Measurements from ENCODE around the gene STK26. TPM values are rescaled to one million over a fixed set of nuclear protein-coding genes. Genes with fewer than 3 reads are reported as not detected.

STK26 gene
- total and polyA plus RNA-seq, 4 donors: 2.0 to 16.9 (median 3.4) TPM

DNA sequence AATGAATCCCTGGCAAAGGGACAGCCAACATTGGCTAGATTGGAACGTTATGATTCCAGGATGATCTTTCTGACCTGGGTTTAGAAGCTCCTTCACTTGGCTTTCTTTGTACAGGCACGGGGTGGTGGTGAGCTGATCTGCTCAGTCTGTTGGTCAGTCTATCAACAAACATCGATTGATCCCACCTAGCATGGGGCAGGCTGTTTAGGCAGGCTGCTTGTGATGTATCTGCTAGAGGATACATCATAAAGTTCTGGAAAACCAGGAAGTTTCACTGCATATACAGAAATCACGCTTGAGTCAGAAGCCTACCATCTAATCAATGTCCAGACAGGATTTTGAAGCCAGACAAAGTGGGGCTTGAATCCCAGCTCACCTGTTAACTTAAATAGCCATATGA lies 97.8 kb downstream of the STK26 start:
- 86% methylated on average over 4 of the region's 4 CpGs for WGBS
- Histone ChIP-seq H3K27ac (ENCODE audit: low read depth in 1 of 2, low read length in 2 of 2) (no peak overlapping the region), H3K4me1 (ENCODE audit: control insufficient read depth in 4 of 4, insufficient read depth in 4 of 4, low read length in 3 of 4) (no peaks in the 10 kb centered on the region), H3K27me3 (ENCODE audit: control insufficient read depth in 4 of 4, insufficient read depth in 4 of 4, low read length in 3 of 4) (peaks cover 0 to 3% (median 0%) of the 10 kb centered on the region in 4 donors), H3K36me3 (ENCODE audit: control insufficient read depth in 4 of 4, insufficient read depth in 3 of 4, low read depth in 1 of 4, low read length in 3 of 4) (no peaks in the 10 kb centered on the region), H3K4me3 (ENCODE audit: low read depth in 1 of 3, low read length in 3 of 3) (no peak overlapping the region), H3K9me3 (ENCODE audit: control insufficient read depth in 4 of 4, low read length in 3 of 4) (no peaks in the 10 kb centered on the region), H3K9ac (ENCODE audit: low read depth in 1 of 2, low read length in 2 of 2) (no peak overlapping the region)
- TF ChIP-seq, protein P1, sequence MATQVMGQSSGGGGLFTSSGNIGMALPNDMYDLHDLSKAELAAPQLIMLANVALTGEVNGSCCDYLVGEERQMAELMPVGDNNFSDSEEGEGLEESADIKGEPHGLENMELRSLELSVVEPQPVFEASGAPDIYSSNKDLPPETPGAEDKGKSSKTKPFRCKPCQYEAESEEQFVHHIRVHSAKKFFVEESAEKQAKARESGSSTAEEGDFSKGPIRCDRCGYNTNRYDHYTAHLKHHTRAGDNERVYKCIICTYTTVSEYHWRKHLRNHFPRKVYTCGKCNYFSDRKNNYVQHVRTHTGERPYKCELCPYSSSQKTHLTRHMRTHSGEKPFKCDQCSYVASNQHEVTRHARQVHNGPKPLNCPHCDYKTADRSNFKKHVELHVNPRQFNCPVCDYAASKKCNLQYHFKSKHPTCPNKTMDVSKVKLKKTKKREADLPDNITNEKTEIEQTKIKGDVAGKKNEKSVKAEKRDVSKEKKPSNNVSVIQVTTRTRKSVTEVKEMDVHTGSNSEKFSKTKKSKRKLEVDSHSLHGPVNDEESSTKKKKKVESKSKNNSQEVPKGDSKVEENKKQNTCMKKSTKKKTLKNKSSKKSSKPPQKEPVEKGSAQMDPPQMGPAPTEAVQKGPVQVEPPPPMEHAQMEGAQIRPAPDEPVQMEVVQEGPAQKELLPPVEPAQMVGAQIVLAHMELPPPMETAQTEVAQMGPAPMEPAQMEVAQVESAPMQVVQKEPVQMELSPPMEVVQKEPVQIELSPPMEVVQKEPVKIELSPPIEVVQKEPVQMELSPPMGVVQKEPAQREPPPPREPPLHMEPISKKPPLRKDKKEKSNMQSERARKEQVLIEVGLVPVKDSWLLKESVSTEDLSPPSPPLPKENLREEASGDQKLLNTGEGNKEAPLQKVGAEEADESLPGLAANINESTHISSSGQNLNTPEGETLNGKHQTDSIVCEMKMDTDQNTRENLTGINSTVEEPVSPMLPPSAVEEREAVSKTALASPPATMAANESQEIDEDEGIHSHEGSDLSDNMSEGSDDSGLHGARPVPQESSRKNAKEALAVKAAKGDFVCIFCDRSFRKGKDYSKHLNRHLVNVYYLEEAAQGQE (IDR thresholded peaks at IDR 0.05): no peak
- TF ChIP-seq EGR1 (IDR thresholded peaks at IDR 0.05; ENCODE audit: low read depth in 2 of 2) (no peak), GABPA (IDR thresholded peaks at IDR 0.05 in 1 of 2, conservative IDR thresholded peaks at IDR 0.05 in 1 of 2) (no peak), HNF4G (IDR thresholded peaks at IDR 0.05) (no peak), FOXA1 (IDR thresholded peaks at IDR 0.05) (no peak), YY1 (IDR thresholded peaks at IDR 0.05) (no peak), RAD21 (IDR thresholded peaks at IDR 0.05) (no peak), FOXA2 (IDR thresholded peaks at IDR 0.05) (no peak), SP1 (IDR thresholded peaks at IDR 0.05) (no peak), NR2F2 (IDR thresholded peaks at IDR 0.05) (no peak), TAF1 (conservative IDR thresholded peaks at IDR 0.05) (no peak), HNF4A (conservative IDR thresholded peaks at IDR 0.05) (no peak), JUND (IDR thresholded peaks at IDR 0.05) (no peak)
- TF ChIP-seq, protein P2, sequence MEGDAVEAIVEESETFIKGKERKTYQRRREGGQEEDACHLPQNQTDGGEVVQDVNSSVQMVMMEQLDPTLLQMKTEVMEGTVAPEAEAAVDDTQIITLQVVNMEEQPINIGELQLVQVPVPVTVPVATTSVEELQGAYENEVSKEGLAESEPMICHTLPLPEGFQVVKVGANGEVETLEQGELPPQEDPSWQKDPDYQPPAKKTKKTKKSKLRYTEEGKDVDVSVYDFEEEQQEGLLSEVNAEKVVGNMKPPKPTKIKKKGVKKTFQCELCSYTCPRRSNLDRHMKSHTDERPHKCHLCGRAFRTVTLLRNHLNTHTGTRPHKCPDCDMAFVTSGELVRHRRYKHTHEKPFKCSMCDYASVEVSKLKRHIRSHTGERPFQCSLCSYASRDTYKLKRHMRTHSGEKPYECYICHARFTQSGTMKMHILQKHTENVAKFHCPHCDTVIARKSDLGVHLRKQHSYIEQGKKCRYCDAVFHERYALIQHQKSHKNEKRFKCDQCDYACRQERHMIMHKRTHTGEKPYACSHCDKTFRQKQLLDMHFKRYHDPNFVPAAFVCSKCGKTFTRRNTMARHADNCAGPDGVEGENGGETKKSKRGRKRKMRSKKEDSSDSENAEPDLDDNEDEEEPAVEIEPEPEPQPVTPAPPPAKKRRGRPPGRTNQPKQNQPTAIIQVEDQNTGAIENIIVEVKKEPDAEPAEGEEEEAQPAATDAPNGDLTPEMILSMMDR (IDR thresholded peaks at IDR 0.05; ENCODE audit: low read depth, low read length, missing input control): no peak
- TF ChIP-seq, protein P3, sequence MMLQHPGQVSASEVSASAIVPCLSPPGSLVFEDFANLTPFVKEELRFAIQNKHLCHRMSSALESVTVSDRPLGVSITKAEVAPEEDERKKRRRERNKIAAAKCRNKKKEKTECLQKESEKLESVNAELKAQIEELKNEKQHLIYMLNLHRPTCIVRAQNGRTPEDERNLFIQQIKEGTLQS (IDR thresholded peaks at IDR 0.05): no peak
- TF ChIP-seq, protein P4, sequence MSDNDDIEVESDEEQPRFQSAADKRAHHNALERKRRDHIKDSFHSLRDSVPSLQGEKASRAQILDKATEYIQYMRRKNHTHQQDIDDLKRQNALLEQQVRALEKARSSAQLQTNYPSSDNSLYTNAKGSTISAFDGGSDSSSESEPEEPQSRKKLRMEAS (IDR thresholded peaks at IDR 0.05): no peak
- TF ChIP-seq, protein P5, sequence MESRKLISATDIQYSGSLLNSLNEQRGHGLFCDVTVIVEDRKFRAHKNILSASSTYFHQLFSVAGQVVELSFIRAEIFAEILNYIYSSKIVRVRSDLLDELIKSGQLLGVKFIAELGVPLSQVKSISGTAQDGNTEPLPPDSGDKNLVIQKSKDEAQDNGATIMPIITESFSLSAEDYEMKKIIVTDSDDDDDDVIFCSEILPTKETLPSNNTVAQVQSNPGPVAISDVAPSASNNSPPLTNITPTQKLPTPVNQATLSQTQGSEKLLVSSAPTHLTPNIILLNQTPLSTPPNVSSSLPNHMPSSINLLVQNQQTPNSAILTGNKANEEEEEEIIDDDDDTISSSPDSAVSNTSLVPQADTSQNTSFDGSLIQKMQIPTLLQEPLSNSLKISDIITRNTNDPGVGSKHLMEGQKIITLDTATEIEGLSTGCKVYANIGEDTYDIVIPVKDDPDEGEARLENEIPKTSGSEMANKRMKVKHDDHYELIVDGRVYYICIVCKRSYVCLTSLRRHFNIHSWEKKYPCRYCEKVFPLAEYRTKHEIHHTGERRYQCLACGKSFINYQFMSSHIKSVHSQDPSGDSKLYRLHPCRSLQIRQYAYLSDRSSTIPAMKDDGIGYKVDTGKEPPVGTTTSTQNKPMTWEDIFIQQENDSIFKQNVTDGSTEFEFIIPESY (IDR thresholded peaks at IDR 0.05): no peak
- DNase-seq (ENCODE audit: low spot score): no peak

Other genes with a start within 250 kb of the STK26 start
- gene FRMD7, start 104.7 kb downstream of the STK26 start, total RNA-seq: under 1 TPM in 1 of 2 donors, not detected in 1; 0.08 TPM
- gene FRMD7, start 104.7 kb downstream of the STK26 start, polyA plus RNA-seq: under 1 TPM; 0.03 to 0.14 TPM
- 10 to 100 TPM; 19.7 to 35.3 TPM for gene RAP2C, start 196.1 kb downstream of the STK26 start, total RNA-seq
- gene RAP2C, start 196.1 kb downstream of the STK26 start, polyA plus RNA-seq: 10 to 100 TPM; 12.6 to 18.9 TPM